ENCODE results near the gene ABLIM3.
"Not testable (repeated sequence)": the region's sequence is repeated elsewhere in the genome, so short reads cannot be mapped to it uniquely, and the experiment has no call there.

ABLIM3 gene

DNA sequence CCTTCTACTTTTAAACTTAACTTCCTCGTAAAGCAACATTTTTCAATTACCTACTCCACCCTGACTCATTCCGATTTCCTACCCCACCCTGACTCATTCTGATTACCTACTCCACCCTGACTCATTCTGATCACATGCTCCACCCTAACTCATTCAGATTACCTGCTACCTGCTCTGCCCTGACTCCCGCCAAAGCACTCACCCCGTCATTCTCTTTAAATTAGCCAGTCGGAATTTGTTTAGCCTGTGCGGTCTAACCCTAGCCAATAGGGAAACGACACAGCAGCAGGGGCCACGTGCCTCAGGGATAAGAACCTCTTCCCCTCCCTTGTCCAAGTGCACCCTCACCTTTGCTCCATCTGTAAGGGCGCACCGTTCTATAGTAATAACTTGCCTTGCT is 46.3 kb downstream of the ABLIM3 start:
- DNase-seq (ENCODE audit: low read depth, low spot score), result not testable (repeated sequence)

DNA sequence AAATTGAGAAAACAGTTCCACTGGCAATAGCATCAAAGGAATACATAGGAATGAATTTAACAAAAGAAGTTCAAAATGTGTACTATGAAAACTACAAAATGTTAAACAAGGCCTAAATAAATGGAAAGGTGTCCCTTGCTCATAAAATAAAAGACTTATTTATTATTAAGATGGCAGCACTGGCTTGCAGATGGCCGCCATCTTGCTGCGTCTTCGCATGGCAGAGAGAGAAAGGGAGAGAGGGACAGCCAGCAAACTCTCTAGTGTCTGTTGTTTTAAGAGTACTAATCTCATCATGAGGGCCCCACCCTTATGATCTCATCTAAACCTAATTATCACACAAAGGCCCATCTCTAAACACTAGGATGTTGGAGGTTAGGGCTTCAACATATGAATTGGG is 47.1 kb downstream of the ABLIM3 start:
- no peak for DNase-seq (ENCODE audit: low read depth, low spot score)

DNA sequence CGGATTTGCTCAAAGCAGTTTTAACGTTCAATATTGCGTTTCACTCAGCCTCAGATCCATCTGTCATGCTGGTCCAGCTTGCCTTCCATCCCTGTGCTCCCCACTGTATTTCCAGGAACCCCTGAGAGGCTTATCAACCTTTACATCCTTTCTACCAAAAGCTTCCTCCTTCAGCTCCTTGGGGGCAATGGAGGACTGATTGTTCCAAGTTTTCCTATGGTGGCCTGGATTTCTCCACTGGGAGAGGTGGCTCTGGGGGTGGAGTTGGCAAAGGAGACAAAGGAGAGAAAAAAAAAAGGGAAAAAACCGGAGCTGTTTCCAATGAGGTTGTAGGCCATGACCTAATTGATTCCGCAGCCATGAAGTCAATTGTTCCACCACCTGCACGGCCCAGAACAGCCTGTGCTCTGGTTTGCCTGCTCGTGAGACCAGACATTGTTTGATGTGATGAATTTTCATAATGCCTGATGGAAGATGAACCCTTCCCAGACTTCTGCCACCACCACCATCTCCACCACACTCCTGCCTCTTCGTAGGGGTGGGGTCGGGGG is 54.1 kb downstream of the ABLIM3 start:
- no peak for DNase-seq (ENCODE audit: low read depth, low spot score)

DNA sequence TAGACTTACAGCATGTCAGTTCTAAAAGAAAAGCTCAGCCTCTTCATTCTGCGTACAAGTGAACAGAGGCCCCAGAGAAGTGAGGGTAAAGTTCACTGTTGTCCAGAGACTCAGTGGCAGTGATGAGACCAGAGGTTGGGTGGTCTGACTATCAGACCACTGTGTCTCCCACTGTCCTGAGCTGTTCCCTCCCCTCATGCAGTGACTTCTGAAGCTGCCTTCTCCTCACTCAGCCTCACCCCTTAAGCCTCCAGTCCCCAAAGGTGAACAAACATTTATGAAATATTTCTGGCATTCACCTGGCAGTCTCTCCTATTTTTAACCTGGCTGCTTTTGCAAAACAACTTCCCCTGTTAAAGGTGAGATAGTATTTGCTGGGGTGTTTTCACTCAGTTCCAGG is 54.7 kb downstream of the ABLIM3 start:
- no peak for DNase-seq (ENCODE audit: low read depth, low spot score)

- no peak for DNase-seq (ENCODE audit: low read depth, low spot score)
These were observed 56.9 kb downstream of the ABLIM3 start for GRCh38 chr5:149198148-149198547.

GRCh38 chr5:149200355-149200754 is 59.1 kb downstream of the ABLIM3 start:
- DNase-seq (ENCODE audit: low read depth, low spot score), result no peak

GRCh38 chr5:149201121-149201637 is 59.9 kb downstream of the ABLIM3 start:
- no peak for DNase-seq (ENCODE audit: low read depth, low spot score)

GRCh38 chr5:149202910-149203451 is 61.7 kb downstream of the ABLIM3 start:
- no peak for DNase-seq (ENCODE audit: low read depth, low spot score)

DNA sequence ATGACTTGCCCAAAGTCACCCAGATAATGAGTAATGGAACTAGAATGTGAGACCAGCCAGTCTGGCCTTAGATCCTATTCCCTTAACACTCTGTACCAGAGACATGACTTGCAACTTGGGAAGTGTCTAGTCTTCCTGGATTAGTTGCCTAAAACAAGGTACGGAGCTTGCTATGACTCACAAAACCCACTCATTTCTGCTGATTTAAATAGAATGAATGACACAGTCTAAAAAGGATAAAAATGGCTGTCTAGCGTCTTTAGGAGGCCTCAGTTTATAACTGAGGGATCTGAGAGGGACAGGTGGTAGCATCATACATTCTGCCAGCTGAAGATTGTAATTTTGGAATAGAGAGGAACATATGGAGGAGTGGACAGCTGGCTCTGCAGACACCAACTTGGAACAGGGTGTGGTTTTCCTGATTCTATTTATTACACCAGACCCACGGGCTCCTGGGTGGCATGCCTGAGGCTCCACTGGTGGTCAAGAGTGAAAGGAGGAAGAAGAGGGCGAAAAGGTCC is 62.7 kb downstream of the ABLIM3 start:
- no peak for DNase-seq (ENCODE audit: low read depth, low spot score)

- DNase-seq (ENCODE audit: low read depth, low spot score), result no peak
These were observed 64.6 kb downstream of the ABLIM3 start for GRCh38 chr5:149205625-149206523.

DNA sequence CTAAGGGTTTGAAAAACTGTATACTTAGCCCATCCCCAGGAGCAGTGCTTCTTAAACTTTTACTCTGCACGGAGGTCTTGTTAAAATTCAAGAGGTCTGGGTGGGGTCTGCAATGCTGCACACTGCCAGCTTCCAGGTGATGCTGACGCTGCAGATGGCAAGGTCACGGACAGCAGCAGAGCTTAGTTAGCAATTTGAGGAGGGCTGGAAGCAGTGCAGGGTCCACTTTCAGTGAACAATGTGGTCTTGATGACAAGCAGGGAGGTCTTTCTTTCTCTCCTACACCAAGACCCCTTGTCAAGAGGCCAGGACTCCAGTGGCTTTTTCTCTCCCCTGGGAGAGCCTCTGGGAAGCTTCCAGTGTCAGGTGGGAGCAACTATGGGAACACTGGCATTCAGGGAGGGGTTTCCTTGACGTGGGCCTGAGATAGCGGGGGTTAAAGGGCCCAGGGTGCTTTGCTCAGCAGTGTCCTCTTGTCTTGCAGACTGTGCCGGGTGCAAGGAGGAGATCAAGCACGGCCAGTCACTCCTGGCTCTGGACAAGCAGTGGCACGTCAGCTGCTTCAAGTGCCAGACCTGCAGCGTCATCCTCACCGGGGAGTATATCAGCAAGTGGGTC is 65.3 kb downstream of the ABLIM3 start:
- DNase-seq (ENCODE audit: low read depth, low spot score), result no peak

DNA sequence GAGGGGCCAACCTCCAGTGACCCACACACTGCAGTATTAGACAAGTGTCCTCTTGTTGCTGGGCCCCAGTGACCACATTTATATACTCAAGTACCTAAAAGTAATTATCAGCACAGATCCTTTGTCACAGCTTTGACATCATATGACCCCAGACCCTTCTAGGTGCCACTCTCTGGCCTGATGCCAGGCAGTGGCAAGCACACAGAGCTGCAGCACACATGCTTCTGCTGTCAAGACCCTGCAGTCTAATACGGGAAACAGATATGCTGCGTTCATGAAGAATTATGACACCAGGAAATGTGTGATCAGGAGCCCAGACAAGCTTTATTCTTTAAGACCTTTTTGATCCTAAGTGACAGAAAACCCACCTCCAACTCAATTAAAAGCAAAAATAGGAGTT is 66.5 kb downstream of the ABLIM3 start:
- no peak for DNase-seq (ENCODE audit: low read depth, low spot score)

- no peak for DNase-seq (ENCODE audit: low read depth, low spot score)
These were observed 68.9 kb downstream of the ABLIM3 start for GRCh38 chr5:149210225-149210624.

DNA sequence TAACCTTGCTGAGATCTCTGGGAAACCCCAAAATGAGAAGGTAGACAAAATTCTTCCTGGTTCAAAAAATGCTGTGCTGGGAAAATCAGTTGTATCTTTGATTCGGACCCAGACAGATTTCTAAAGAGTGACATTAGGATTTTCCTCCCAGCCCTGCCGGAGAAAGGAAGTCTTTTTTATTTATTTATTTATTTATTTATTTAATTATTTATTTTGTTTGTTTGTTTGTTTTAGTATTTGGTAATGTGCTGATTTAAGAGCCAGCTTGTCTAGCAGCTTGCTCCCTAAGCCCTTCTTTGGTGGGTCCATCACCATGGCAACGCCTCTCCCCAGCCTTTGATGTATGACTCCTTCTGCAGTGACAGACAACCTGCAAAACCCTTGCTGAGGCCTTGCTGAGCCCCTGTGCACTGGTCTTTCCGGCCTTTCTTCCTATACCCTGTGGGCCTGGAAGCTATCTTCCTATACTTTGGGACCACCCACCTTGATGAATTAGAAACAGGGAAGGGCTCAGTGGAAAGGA is 69.7 kb downstream of the ABLIM3 start:
- DNase-seq (ENCODE audit: low read depth, low spot score), result no peak

- no peak for DNase-seq (ENCODE audit: low read depth, low spot score)
These were observed 70.3 kb downstream of the ABLIM3 start for GRCh38 chr5:149211566-149211965.

- no peak for DNase-seq (ENCODE audit: low read depth, low spot score)
These were observed 71.1 kb downstream of the ABLIM3 start for GRCh38 chr5:149212198-149212951.

GRCh38 chr5:149213264-149213880 is 72.1 kb downstream of the ABLIM3 start:
- DNase-seq (ENCODE audit: low read depth, low spot score), result no peak

DNA sequence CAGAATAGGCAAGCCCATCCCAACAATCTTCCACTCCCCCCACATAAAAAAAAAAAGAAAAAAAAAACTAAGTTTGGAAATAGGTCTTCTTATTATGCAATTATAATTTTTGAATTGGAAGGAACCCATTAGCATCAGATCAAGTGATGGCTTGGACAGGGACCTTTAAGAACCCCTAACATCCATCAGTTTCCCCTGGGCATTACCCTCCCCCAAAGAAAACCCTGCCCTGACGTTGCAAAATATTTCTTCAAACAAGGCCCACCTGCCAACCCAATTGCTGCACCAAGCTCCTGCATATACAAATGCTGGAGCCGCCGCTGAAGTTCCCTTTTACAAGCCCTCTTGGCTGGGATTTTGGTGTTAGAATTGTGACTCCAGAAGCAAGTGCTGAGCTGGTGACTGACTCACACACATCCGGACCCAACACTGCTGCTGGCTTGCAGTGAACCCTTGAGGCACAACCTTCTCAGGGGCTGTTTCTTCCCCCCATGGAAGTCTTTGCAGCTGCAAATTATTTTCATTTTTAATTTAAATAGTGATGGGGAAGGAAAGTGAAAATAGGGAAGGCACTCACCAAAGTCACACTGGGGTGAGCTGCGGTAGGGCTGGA is 74.3 kb downstream of the ABLIM3 start:
- DNase-seq (ENCODE audit: low read depth, low spot score), result no peak

GRCh38 chr5:149216496-149216895 is 75.2 kb downstream of the ABLIM3 start:
- no peak for DNase-seq (ENCODE audit: low read depth, low spot score)

DNA sequence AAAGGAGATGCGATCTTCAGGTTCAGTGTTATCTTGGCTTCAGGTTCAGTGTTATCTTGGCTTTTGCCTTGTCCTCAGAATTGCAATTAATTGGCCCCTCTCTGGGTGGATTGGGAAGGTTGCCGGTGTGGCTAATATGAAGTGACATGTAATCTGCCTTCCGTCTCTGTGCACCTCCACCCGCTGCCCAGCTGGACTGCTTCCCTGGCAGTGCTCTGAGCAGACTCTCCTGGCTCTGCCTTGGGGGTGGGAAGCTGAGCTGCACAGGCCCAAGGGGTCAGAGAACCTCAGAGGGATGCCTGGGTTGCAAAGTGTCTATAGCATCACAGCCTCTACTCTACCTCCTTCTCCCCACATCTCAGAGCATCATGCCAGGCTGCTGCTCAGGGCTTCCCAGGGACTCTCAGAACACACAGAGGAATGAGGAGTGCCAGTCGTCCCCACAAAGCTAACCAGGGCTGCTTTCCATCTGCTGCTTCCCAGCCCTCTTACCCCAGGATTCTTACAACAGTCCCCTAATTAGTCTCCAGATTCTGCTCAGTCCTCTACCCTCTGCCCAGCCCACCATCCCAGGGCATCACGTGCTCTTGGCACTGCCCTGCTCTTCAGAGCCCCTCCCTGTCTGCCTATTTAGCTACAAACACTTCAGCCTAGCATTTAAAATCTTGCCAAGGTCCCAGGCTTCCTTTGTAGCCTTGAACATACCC is 76.0 kb downstream of the ABLIM3 start:
- no peak for DNase-seq (ENCODE audit: low read depth, low spot score)

Data from iPS DF 19.7 (cell line).